ENCODE results near the gene DRD2.

DRD2 gene

GRCh38 chr11:113387605-113388211 lies 87.5 kb downstream of the DRD2 start, which contains the start of gene ANKK1:
Gene ANKK1, plus strand, starts transcription at chr11:113387779. Its CDS starts 106 bp downstream, at chr11:113387885.
- no peak for TF ChIP-seq CTCF (IDR thresholded peaks at IDR 0.05; ENCODE audit: control insufficient read depth, insufficient read depth, low read depth, low read length, missing control alignments)
- no peak for DNase-seq (ENCODE audit: low read depth)
- H3K4me3 ChIP-seq (ENCODE audit: control insufficient read depth, low read depth, low read length): no peak within 1 kb of the TSS

- no peak for TF ChIP-seq CTCF (IDR thresholded peaks at IDR 0.05; ENCODE audit: control insufficient read depth, insufficient read depth, low read depth, low read length, missing control alignments)
Observed at GRCh38 chr11:113386866-113387265, 88.3 kb downstream of the DRD2 start.

DNA sequence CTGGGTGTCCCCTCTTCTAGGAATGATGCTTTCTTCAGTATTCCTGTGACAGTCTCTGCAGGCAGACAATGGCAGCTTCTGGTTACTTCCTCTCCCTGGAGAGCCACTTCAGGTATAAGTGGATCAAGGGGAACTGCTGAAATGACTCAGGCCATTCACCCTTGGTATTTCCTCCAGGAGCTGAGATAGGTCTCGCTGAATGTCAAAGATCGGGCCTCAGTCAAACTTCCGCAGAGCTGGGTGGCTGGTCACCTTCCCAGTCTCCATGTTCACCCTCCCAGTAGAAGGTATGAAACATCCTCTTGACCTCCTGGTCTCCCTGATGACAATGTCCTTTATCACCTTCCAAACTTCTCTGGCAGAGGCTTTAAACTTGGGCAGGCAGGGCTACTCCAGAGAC lies 89.4 kb downstream of the DRD2 start:
- TF ChIP-seq CTCF (IDR thresholded peaks at IDR 0.05; ENCODE audit: control insufficient read depth, insufficient read depth, low read depth, low read length, missing control alignments): no peak
- no peak overlapping the region for H3K4me3 ChIP-seq (ENCODE audit: control insufficient read depth, low read depth, low read length)
- DNase-seq (ENCODE audit: low read depth): no peak

More at GRCh38 chr11:113386866-113387265, 88.3 kb downstream of the DRD2 start:
- no peak overlapping the region for H3K4me3 ChIP-seq (ENCODE audit: control insufficient read depth, low read depth, low read length)
- DNase-seq (ENCODE audit: low read depth): no peak

DNA sequence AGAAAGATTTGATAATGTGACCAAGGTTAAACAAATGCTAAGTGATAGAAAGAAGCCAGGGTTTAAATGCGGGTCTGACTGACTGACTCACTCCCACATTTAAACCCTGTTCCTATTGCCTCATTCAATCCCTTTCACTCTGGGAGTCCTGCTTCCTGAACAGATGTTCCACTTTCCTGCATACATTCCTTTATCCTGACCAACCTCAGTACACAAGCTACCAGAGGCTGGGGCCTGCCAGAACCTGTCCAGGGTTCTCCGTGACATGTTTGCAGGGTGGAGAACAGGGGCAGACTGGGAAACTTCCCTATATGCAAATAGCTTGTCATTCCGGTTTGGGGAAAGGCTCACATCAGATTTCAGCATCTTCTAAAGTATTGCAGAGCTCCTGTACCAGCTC lies 90.6 kb downstream of the DRD2 start:
- peak; percentile 75 for DNase-seq (ENCODE audit: low read depth)
- no peak overlapping the region for H3K4me3 ChIP-seq (ENCODE audit: control insufficient read depth, low read depth, low read length)
- TF ChIP-seq CTCF (IDR thresholded peaks at IDR 0.05; ENCODE audit: control insufficient read depth, insufficient read depth, low read depth, low read length, missing control alignments): no peak

GRCh38 chr11:113382121-113382520 lies 93.1 kb downstream of the DRD2 start:
- no peak for DNase-seq (ENCODE audit: low read depth)
- no peak for TF ChIP-seq CTCF (IDR thresholded peaks at IDR 0.05; ENCODE audit: control insufficient read depth, insufficient read depth, low read depth, low read length, missing control alignments)
- no peak overlapping the region for H3K4me3 ChIP-seq (ENCODE audit: control insufficient read depth, low read depth, low read length)

- no peak for TF ChIP-seq CTCF (IDR thresholded peaks at IDR 0.05; ENCODE audit: control insufficient read depth, insufficient read depth, low read depth, low read length, missing control alignments)
- no peak for DNase-seq (ENCODE audit: low read depth)
- no peak overlapping the region for H3K4me3 ChIP-seq (ENCODE audit: control insufficient read depth, low read depth, low read length)
Observed at GRCh38 chr11:113378692-113379091, 96.5 kb downstream of the DRD2 start.
